ENCODE measurements around the gene CPT1B. TPM values are rescaled to one million over a fixed set of nuclear protein-coding genes. Genes with fewer than 3 reads are reported as not detected.

Gene CPT1B
- total RNA-seq (10 to 100 TPM; 59.1 to 68.3 TPM), total RNA-seq (0.24 to 7.1 (median 2.4) reads per million in 172 experiments)
- polyA plus RNA-seq (2013, experiment 1 of 2), result 20.4 TPM
- polyA plus RNA-seq (2013, experiment 2 of 2), result 46.5 TPM

DNA sequence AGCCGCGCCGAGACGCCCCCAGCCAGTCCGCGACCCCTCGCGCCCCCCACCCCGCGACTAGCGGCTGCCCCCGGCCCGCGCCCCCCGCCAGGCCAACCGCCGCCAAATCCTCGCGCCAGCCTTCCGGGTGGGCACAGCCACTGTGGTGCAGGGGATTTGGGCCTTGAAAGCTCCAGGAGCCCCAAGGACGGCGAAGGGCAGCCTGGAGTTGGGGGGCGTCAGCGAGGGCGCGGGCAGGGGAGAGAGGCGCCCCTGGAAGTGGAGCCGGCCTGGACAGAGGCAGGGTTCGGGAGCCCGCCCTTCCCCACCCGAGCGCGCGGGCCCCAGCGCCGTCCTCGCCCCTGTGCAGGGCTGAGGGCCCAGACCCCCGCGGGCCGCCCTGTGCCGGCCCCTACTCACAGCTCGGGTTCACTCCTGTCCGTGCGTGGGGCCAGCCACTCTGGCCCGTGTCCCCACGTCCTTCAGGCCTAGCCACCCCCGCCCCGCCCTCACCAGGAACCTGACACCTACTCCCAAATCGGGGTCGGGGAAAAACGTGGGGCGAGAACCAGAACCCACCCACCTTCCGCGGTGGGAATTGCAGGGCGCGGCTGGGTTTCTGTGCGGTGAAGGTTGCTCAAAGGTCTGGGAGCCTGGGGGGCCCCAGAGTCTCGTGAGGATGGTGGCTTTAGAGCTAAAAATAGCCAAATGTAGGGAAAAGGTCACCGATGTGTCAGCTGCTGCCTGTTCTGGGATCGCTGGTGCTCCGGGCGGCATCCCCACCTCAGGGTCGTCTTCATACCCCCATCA is at the start of gene CPT1B:
TSS of gene CPT1B (minus strand) at position 441 of the 789 bp plus-strand sequence. CDS start 512 bp downstream, outside the sequence.
- H3K36me3 Mint-ChIP-seq (ENCODE audit: low read depth), result peaks cover 35% of the 10 kb centered on the region
- Histone ChIP-seq H3K9me3 (ENCODE audit: control insufficient read depth in 1 of 2, insufficient read depth in 1 of 2, low read length in 2 of 2) (no peaks in the 10 kb centered on the region), H3K27me3 (ENCODE audit: control insufficient read depth in 1 of 2, insufficient read depth in 2 of 2, low read length in 2 of 2) (no peaks in the 10 kb centered on the region), H3K4me1 (ENCODE audit: insufficient read depth, low read length) (peaks cover 31% of the 10 kb centered on the region), H3K27ac (ENCODE audit: low read depth in 1 of 2, low read length in 2 of 2) (no peak within 1 kb of the TSS), H3K4me3 (ENCODE audit: low read length) (no peak within 1 kb of the TSS), H3K36me3 (ENCODE audit: insufficient read depth, low read length) (peaks cover 25% of the 10 kb centered on the region)
- POLR2A ChIA-PET, result interaction anchor here (1.0 to 2.4 kb wide), 4 partner anchors 30 to 52 kb away, joined by 3 to 11 read pairs (median 8); partner anchors contain the start of genes SCO2 and TYMP
- intact Hi-C loops (cut with DNase I, micrococcal nuclease), result no loop called here
- H3K4me3 Mint-ChIP-seq, result peak within 1 kb of the TSS; percentile 48
- peaks cover 27% of the 10 kb centered on the region for H3K4me1 Mint-ChIP-seq (ENCODE audit: low read depth)
- H3K27ac Mint-ChIP-seq, result no peak within 1 kb of the TSS
- H3K27me3 Mint-ChIP-seq, result no peaks in the 10 kb centered on the region
- CTCF ChIA-PET, result interaction anchor here (1.9 kb wide), 1 partner anchor 16 kb away, joined by 5 read pairs; the partner anchor contains the start of gene SYCE3
- TF ChIP-seq, protein P1, sequence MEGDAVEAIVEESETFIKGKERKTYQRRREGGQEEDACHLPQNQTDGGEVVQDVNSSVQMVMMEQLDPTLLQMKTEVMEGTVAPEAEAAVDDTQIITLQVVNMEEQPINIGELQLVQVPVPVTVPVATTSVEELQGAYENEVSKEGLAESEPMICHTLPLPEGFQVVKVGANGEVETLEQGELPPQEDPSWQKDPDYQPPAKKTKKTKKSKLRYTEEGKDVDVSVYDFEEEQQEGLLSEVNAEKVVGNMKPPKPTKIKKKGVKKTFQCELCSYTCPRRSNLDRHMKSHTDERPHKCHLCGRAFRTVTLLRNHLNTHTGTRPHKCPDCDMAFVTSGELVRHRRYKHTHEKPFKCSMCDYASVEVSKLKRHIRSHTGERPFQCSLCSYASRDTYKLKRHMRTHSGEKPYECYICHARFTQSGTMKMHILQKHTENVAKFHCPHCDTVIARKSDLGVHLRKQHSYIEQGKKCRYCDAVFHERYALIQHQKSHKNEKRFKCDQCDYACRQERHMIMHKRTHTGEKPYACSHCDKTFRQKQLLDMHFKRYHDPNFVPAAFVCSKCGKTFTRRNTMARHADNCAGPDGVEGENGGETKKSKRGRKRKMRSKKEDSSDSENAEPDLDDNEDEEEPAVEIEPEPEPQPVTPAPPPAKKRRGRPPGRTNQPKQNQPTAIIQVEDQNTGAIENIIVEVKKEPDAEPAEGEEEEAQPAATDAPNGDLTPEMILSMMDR (IDR thresholded peaks at IDR 0.05), result no peak
- DNase-seq (peak in 1 of 14 experiments; percentile 17), ATAC-seq (ENCODE audit: poor library complexity) (no peak)
- no peaks in the 10 kb centered on the region for H3K9me3 Mint-ChIP-seq

DNA sequence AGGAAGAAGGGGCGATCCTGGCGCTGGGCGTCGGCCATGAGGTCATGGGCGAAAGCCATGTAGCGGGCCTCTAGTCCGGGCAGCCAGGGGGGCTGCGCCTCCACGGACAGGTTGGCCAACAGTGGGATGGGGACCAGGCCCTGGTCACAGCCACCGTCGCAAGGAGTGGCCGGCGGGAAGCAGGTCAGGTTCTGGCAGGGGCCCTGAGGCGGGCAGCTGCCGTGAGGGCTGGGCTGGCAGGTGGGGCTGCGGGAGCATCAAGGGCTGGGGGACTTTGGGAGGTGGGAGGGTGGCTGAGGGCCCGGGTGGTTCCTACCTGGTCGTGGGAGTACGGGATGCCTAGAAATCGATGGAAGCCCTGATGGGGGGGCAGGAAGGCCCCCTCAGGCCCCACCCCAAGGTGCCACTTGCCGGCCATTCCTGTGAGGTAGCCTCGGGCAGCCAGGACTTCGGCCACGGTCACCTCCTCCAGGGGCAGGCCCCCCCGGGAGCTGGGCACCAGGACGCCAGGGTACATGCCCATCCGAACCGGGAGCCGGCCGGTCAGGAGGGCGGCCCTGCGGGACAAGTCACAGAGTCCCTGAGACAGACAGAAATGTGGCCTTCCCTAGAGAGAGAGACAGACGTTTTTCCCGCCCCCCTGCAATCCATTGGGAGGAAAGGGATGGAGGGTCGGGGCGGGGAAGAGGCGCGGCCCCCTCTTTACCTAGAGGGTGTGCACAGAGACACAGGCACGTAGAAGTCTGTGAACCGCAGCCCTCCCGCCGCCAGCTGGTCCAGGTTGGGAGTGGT is 48.8 kb upstream of the CPT1B start:
- CTCF ChIA-PET, result interaction anchor here (1.5 to 2.7 kb wide), 2 partner anchors 64 to 101 kb away, joined by 5 to 9 read pairs; partner anchors contain the start of genes SCO2 and SYCE3
- Histone ChIP-seq H3K36me3 (ENCODE audit: insufficient read depth, low read length) (peaks cover 13% of the 10 kb centered on the region), H3K4me3 (ENCODE audit: low read length) (peak overlapping the region; percentile 84), H3K27ac (ENCODE audit: low read depth in 1 of 2, low read length in 2 of 2) (peak overlapping the region; percentile 53 to 70), H3K27me3 (ENCODE audit: control insufficient read depth in 1 of 2, insufficient read depth in 2 of 2, low read length in 2 of 2) (no peaks in the 10 kb centered on the region), H3K4me1 (ENCODE audit: insufficient read depth, low read length) (peaks cover 43% of the 10 kb centered on the region), H3K9me3 (ENCODE audit: control insufficient read depth in 1 of 2, insufficient read depth in 1 of 2, low read length in 2 of 2) (no peaks in the 10 kb centered on the region)
- ATAC-seq (ENCODE audit: poor library complexity), result no peak
- H3K27me3 Mint-ChIP-seq, result no peaks in the 10 kb centered on the region
- POLR2A ChIA-PET, result interaction anchor here (1.3 to 1.4 kb wide), 2 partner anchors 101 to 119 kb away, joined by 7 to 9 read pairs; partner anchors contain the start of genes LMF2, NCAPH2 and SCO2
- no peaks in the 10 kb centered on the region for H3K9me3 Mint-ChIP-seq
- peaks cover 39% of the 10 kb centered on the region for H3K4me1 Mint-ChIP-seq (ENCODE audit: low read depth)
- peak overlapping the region; percentile 89 for H3K4me3 Mint-ChIP-seq
- intact Hi-C loops (cut with DNase I, micrococcal nuclease), result no loop called here
- peak overlapping the region; percentile 89 for H3K27ac Mint-ChIP-seq
- peaks cover 22% of the 10 kb centered on the region for H3K36me3 Mint-ChIP-seq (ENCODE audit: low read depth)
- DNase-seq, result peak in 2 of 14 experiments; percentile 9 to 54
- TF ChIP-seq, protein P1 (IDR thresholded peaks at IDR 0.05), result no peak

DNA sequence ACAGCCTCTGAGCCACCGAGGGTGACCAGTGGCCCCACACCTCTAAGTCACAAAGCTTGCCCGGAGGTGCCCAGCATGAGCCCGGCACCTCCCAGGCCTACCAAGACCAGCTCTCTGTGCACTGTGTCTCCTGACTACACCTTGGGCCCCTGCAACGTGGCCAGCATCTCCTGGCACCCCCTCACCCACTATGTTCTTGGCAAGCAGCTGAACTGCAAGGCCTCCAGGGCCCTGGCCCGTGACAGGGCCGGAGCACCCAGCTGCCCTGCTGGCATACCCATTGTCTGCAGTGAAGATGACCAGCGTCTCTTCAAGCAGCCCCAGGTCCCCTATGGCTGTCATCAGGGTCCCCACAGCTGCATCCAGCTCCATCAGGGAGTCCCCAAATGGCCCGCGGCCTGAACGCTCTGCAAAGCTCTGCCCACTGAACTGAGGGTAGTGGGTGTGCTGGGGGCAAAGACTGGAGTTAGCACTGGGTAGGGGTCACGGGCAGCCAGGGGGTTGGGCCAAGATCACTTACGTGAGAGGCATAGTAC is 48.2 kb upstream of the CPT1B start:
- Mint-ChIP-seq H3K27ac (peak overlapping the region; percentile 64), H3K27me3 (no peaks in the 10 kb centered on the region), H3K36me3 (ENCODE audit: low read depth) (peaks cover 28% of the 10 kb centered on the region), H3K9me3 (no peaks in the 10 kb centered on the region), H3K4me1 (ENCODE audit: low read depth) (peaks cover 41% of the 10 kb centered on the region), H3K4me3 (peak overlapping the region; percentile 76)
- no peak overlapping the region for H3K4me3 ChIP-seq (ENCODE audit: low read length)
- ATAC-seq (ENCODE audit: poor library complexity), result no peak
- H3K27me3 ChIP-seq (ENCODE audit: control insufficient read depth in 1 of 2, insufficient read depth in 2 of 2, low read length in 2 of 2), result no peaks in the 10 kb centered on the region
- intact Hi-C loops (cut with DNase I, micrococcal nuclease), result no loop called here
- no peaks in the 10 kb centered on the region for H3K9me3 ChIP-seq (ENCODE audit: control insufficient read depth in 1 of 2, insufficient read depth in 1 of 2, low read length in 2 of 2)
- H3K27ac ChIP-seq (ENCODE audit: low read depth in 1 of 2, low read length in 2 of 2), result peak overlapping the region in 1 of 2 donors; percentile 53
- DNase-seq, result no peak
- ChIA-PET CTCF (interaction anchor here (2.7 kb wide), 1 partner anchor 101 kb away, joined by 9 read pairs; the partner anchor contains the start of gene SCO2), POLR2A (no interaction called here)
- peaks cover 13% of the 10 kb centered on the region for H3K36me3 ChIP-seq (ENCODE audit: insufficient read depth, low read length)
- TF ChIP-seq, protein P1 (IDR thresholded peaks at IDR 0.05), result no peak
- peaks cover 46% of the 10 kb centered on the region for H3K4me1 ChIP-seq (ENCODE audit: insufficient read depth, low read length)

All from CD4-positive, alpha-beta T cell (primary cell).